ENCODE data around the gene PDLIM1.

PDLIM1 gene

DNA sequence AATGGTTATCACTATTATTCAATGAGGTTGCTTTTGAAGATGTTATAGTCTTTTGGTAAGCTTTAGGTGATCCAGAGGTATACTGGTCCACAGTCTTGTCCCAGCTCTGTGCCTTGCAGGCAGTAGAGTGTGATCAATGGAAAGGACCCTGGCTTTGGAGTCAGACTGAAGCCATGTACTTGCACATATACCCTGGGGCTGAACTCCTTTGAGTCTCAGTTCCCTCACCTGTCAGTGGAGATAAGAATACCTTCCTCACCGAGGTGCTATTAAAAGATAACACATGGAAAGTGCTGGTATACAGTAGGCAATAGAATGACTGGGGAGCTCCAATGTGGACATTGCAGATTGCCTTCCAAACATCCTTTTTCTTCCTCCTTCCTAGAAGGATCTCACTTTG, 16.0 kb upstream of the PDLIM1 start:
- peaks cover 55% of the 10 kb centered on the region for H3K4me1 ChIP-seq (ENCODE audit: insufficient read depth, low read length, poor library complexity, severe bottlenecking)
- no peaks in the 10 kb centered on the region for H3K9me3 ChIP-seq (ENCODE audit: insufficient read depth, low read depth, low read length)
- no peaks in the 10 kb centered on the region for H3K79me2 ChIP-seq (ENCODE audit: insufficient read depth, low read length)
- H3K4me2 ChIP-seq (ENCODE audit: low read depth, low read length, poor library complexity, severe bottlenecking), result no peak overlapping the region
- no peak overlapping the region for H3K4me3 ChIP-seq (ENCODE audit: low read length, poor library complexity, severe bottlenecking)
- H3K9ac ChIP-seq (ENCODE audit: low read depth, low read length, poor library complexity, severe bottlenecking), result no peak overlapping the region
- no peaks in the 10 kb centered on the region for H3K9me2 ChIP-seq (replicated peaks; ENCODE audit: low read depth, low read length)
- H3K36me3 ChIP-seq (ENCODE audit: insufficient read depth, low read length), result no peaks in the 10 kb centered on the region
- no peak overlapping the region for H2AFZ ChIP-seq (ENCODE audit: low read length)
- H3F3A ChIP-seq (ENCODE audit: low read depth), result no peaks in the 10 kb centered on the region
- TF ChIP-seq, protein P1, sequence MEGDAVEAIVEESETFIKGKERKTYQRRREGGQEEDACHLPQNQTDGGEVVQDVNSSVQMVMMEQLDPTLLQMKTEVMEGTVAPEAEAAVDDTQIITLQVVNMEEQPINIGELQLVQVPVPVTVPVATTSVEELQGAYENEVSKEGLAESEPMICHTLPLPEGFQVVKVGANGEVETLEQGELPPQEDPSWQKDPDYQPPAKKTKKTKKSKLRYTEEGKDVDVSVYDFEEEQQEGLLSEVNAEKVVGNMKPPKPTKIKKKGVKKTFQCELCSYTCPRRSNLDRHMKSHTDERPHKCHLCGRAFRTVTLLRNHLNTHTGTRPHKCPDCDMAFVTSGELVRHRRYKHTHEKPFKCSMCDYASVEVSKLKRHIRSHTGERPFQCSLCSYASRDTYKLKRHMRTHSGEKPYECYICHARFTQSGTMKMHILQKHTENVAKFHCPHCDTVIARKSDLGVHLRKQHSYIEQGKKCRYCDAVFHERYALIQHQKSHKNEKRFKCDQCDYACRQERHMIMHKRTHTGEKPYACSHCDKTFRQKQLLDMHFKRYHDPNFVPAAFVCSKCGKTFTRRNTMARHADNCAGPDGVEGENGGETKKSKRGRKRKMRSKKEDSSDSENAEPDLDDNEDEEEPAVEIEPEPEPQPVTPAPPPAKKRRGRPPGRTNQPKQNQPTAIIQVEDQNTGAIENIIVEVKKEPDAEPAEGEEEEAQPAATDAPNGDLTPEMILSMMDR (conservative IDR thresholded peaks at IDR 0.05; ENCODE audit: low read length), result no peak
- no peak for TF ChIP-seq EZH2phosphoT487 (IDR thresholded peaks at IDR 0.05; ENCODE audit: borderline replicate concordance)
- no peaks in the 10 kb centered on the region for H4K20me1 ChIP-seq (ENCODE audit: insufficient read depth, low read length, poor library complexity, severe bottlenecking)
- no peaks in the 10 kb centered on the region for H3K27me3 ChIP-seq (ENCODE audit: insufficient read depth, low read length, poor library complexity, severe bottlenecking)

- Histone ChIP-seq H3K27me3 (ENCODE audit: insufficient read depth, low read length, poor library complexity, severe bottlenecking) (no peaks in the 10 kb centered on the region), H3K79me2 (ENCODE audit: insufficient read depth, low read length) (no peaks in the 10 kb centered on the region), H4K20me1 (ENCODE audit: insufficient read depth, low read length, poor library complexity, severe bottlenecking) (no peaks in the 10 kb centered on the region), H3K4me2 (ENCODE audit: low read depth, low read length, poor library complexity, severe bottlenecking) (no peak overlapping the region), H3K4me3 (ENCODE audit: low read length, poor library complexity, severe bottlenecking) (no peak overlapping the region), H3K4me1 (ENCODE audit: insufficient read depth, low read length, poor library complexity, severe bottlenecking) (peaks cover 56% of the 10 kb centered on the region), H3K9me3 (ENCODE audit: insufficient read depth, low read depth, low read length) (no peaks in the 10 kb centered on the region), H2AFZ (ENCODE audit: low read length) (no peak overlapping the region), H3K36me3 (ENCODE audit: insufficient read depth, low read length) (no peaks in the 10 kb centered on the region), H3K9me2 (replicated peaks; ENCODE audit: low read depth, low read length) (no peaks in the 10 kb centered on the region), H3F3A (ENCODE audit: low read depth) (no peaks in the 10 kb centered on the region), H3K9ac (ENCODE audit: low read depth, low read length, poor library complexity, severe bottlenecking) (no peak overlapping the region)
- TF ChIP-seq, protein P1 (conservative IDR thresholded peaks at IDR 0.05; ENCODE audit: low read length), result no peak
- TF ChIP-seq EZH2phosphoT487 (IDR thresholded peaks at IDR 0.05; ENCODE audit: borderline replicate concordance), result no peak
Observed at GRCh38 chr10:95306318-95306650, 15.5 kb upstream of the PDLIM1 start.

DNA sequence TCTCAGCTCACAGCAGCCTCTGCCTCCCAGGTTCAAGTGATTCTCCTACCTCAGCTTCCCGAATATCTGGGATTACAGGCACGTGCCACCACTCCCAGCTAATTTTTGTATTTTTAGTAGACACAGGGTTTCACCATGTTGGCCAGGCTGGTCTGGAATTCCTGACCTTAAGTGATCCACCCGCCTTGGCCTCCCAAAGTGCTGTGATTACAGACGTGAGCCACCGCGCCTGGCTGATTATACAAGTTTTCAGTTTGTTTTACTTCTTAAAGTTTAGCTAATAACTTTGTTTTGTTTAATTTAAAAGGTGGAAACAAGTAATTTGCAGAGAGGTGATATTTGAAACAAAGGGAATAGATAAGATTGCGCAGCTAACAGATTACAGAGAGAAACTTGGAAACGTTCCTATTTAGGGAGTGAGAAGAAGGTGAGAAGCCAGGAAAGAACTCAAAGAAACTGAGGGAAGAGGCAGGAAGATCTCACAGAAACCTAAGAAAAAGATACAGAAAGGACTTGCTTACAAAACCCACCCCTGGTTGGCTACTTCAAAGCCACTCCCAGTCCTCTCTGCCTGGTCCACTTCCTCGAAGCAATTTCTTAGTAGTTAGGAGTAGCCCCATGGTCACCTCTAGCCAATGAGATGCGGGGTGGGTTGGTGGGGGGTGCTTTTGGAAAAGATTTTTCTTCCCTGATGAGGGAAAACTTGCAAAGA, 15.0 kb upstream of the PDLIM1 start:
- Histone ChIP-seq H4K20me1 (ENCODE audit: insufficient read depth, low read length, poor library complexity, severe bottlenecking) (no peaks in the 10 kb centered on the region), H3K4me2 (ENCODE audit: low read depth, low read length, poor library complexity, severe bottlenecking) (no peak overlapping the region), H3K36me3 (ENCODE audit: insufficient read depth, low read length) (no peaks in the 10 kb centered on the region), H3K9me3 (ENCODE audit: insufficient read depth, low read depth, low read length) (no peaks in the 10 kb centered on the region), H3F3A (ENCODE audit: low read depth) (no peaks in the 10 kb centered on the region), H3K79me2 (ENCODE audit: insufficient read depth, low read length) (no peaks in the 10 kb centered on the region), H3K4me3 (ENCODE audit: low read length, poor library complexity, severe bottlenecking) (no peak overlapping the region), H3K9ac (ENCODE audit: low read depth, low read length, poor library complexity, severe bottlenecking) (no peak overlapping the region), H3K9me2 (replicated peaks; ENCODE audit: low read depth, low read length) (no peaks in the 10 kb centered on the region), H3K27me3 (ENCODE audit: insufficient read depth, low read length, poor library complexity, severe bottlenecking) (no peaks in the 10 kb centered on the region), H3K4me1 (ENCODE audit: insufficient read depth, low read length, poor library complexity, severe bottlenecking) (peaks cover 55% of the 10 kb centered on the region), H2AFZ (ENCODE audit: low read length) (no peak overlapping the region)
- TF ChIP-seq, protein P1 (conservative IDR thresholded peaks at IDR 0.05; ENCODE audit: low read length), result no peak
- TF ChIP-seq EZH2phosphoT487 (IDR thresholded peaks at IDR 0.05; ENCODE audit: borderline replicate concordance), result no peak
